GM12878 (cell line): ENCODE measurements around the gene AP3D1.

Source experiments
- ASH2L ChIP-seq: fragments of 300-600, 200-600 bp; sonication (generic); IDR thresholded peaks from 2 replicates; pipeline ENCODE4 v1.6.1; 2017; ENCODE audit warnings: low read depth, mild to moderate bottlenecking, borderline replicate concordance
- CHD1 ChIP-seq: IDR thresholded peaks from 2 replicates; pipeline ENCODE4 v1.6.1; 2012; ENCODE audit warnings: low read depth, low read length, improper control_type of control experiment
- CTCF ChIP-seq, 3 experiments: IDR thresholded peaks in 2 of 3; conservative IDR thresholded peaks in 1 of 3; 2 replicates each; pipeline ENCODE4 v1.5.1; 2011; ENCODE audit warnings: low read depth in 3 of 3, low read length in 3 of 3, mild to moderate bottlenecking in 3 of 3, control low read depth in 2 of 3, moderate library complexity in 2 of 3, inconsistent platforms in 1 of 3, mixed read lengths in 1 of 3; ENCODE audit not compliant: control insufficient read depth in 2 of 3, insufficient read depth in 1 of 3; ENCODE audit errors: extremely low read depth in 1 of 3
- IRF5 ChIP-seq: fragments of 450-650 bp; IDR thresholded peaks from 2 replicates; pipeline ENCODE4 v1.6.1; 2017; ENCODE audit warnings: borderline replicate concordance

- TF ChIP-seq ASH2L (no peak), CTCF (IDR thresholded peaks at IDR 0.05 in 2 of 3, conservative IDR thresholded peaks at IDR 0.05 in 1 of 3; ENCODE audit: control insufficient read depth in 2 of 3, extremely low read depth in 1 of 3, insufficient read depth in 1 of 3, low read depth in 3 of 3, low read length in 3 of 3) (no peak), CHD1 (no peak), IRF5 (no peak)
Measured at GRCh38 chr19:2101417-2102335, 49.7 kb downstream of the AP3D1 start.
